HG02943 (cell line): Measurements from ENCODE around the gene XDH.

Source experiments
- ATAC-seq: cut with Tn5 transposase; IDR thresholded peaks from one replicate; pipeline ENCODE4 v1.9.1; 2021; ENCODE audit warnings: mild to moderate bottlenecking, low read depth, moderate library complexity; ENCODE audit not compliant: unreplicated experiment

The XDH gene

GRCh38 chr2:31333527-31334183, 80.9 kb downstream of the XDH start:
- no peak for ATAC-seq

- ATAC-seq: no peak
These were observed 81.5 kb downstream of the XDH start for GRCh38 chr2:31333046-31333445.

GRCh38 chr2:31332521-31332920, 82.0 kb downstream of the XDH start:
- no peak for ATAC-seq

GRCh38 chr2:31331156-31331555, 83.4 kb downstream of the XDH start:
- ATAC-seq: no peak

GRCh38 chr2:31329081-31329625, 85.4 kb downstream of the XDH start:
- no peak for ATAC-seq

- ATAC-seq: no peak
These were observed 86.5 kb downstream of the XDH start for GRCh38 chr2:31328026-31328425.

GRCh38 chr2:31327505-31327904, 87.0 kb downstream of the XDH start:
- no peak for ATAC-seq

- peak; percentile 59 for ATAC-seq
These were observed 90.4 kb downstream of the XDH start for GRCh38 chr2:31324016-31324633.

GRCh38 chr2:31322371-31322770, 92.2 kb downstream of the XDH start:
- no peak for ATAC-seq

- no peak for ATAC-seq
These were observed 95.0 kb downstream of the XDH start for GRCh38 chr2:31319406-31320175.

GRCh38 chr2:31318361-31319336, 95.9 kb downstream of the XDH start:
- ATAC-seq: peak; percentile 83

- ATAC-seq: no peak
These were observed 97.1 kb downstream of the XDH start for GRCh38 chr2:31317396-31317795.

- ATAC-seq: no peak
These were observed 99.8 kb downstream of the XDH start for GRCh38 chr2:31314761-31315160.

GRCh38 chr2:31312898-31313297, 101.6 kb downstream of the XDH start:
- no peak for ATAC-seq

GRCh38 chr2:31304816-31305215, 109.7 kb downstream of the XDH start:
- ATAC-seq: no peak

- no peak for ATAC-seq
These were observed 111.5 kb downstream of the XDH start for GRCh38 chr2:31302940-31303563.

GRCh38 chr2:31300309-31300708, 114.2 kb downstream of the XDH start:
- ATAC-seq: no peak

- no peak for ATAC-seq
These were observed 115.0 kb downstream of the XDH start for GRCh38 chr2:31299547-31299946.

- no peak for ATAC-seq
These were observed 116.8 kb downstream of the XDH start for GRCh38 chr2:31297751-31298150.
